Fibroblast of skin of abdomen (primary cell): ENCODE results near the gene POF1B. TPM values are rescaled to one million over a fixed set of nuclear protein-coding genes. Genes with fewer than 3 reads are reported as not detected.
"Not testable (repeated sequence)": the region's sequence is repeated elsewhere in the genome, so short reads cannot be mapped to it uniquely, and the experiment has no call there.

Experiments
- DNase-seq: peaks from one replicate; pipeline ENCODE4 v3.0.0-alpha.2; 2013
- polyA plus RNA-seq, 2 experiments: library from polyadenylated mRNA; unstranded; fragments of 120-200 nt; gene quantifications; one replicate each; pipeline ENCODE4 v1.2.1, GENCODE V29; 2013; ENCODE audit not compliant: insufficient read length in 2 of 2

POF1B gene
- polyA plus RNA-seq (2013, experiment 1 of 2; ENCODE audit: insufficient read length) = not detected
- not detected for polyA plus RNA-seq (2013, experiment 2 of 2; ENCODE audit: insufficient read length)

DNA sequence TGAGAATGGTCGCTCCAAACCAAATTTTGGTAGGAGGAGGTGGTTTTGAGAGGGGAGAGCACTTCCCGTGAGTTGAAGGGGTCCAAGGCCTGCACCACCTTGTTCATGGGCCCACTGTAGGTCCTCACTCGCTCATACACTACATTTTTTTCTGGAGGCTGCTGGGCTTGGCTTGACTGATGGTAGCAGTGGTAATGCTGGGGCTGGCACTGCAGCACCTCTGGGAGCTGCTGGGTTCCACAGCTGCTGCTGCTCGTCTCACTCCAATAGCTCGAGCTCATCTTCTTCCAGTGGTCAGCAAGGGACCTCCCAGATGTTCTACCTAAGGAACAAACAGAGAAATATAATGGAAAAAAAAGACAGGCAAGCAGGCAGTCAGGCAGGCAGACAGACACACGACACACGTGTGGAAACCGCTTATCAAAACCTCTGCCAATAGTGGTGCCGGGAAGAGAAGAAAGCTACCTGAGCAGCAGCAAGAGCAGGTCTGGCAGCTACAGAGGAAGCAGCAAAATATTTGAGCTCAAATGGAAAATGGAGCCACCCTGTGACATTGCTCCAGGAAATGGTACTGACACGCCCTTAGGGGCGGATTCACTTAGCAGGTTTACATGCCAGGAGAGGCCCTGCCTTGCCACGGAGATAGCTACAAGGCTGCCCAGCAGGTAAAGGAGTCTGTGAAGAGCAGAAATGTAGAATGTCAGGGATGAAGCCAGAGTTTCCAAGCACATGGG is at the start of gene POF1B:
Gene POF1B (minus strand): TSS at position 492 of the 734 bp plus-strand sequence. CDS start 211 bp downstream, at position 281.
- DNase-seq = no peak

DNA sequence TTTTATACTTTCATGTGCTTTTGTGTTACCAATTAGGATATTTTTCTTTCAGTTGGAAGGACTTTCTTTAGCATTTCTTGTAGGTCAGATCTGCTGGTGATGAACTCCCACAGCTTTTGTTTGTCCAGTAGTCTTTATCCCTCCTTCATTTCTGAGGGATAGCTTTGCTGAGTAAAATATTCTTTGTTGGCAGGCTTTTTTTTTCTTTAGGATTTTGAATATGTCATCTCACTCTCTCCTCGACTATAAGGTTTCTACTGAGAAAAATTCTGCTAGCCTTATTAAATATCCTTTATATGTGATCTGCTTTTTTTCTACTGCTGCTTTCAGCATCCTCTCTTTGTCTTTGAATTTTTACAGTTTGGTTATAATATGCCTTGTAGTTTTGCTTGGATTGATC is 49.6 kb upstream of the POF1B start:
- DNase-seq = no peak

GRCh38 chrX:85419293-85419692 is 39.8 kb upstream of the POF1B start:
- no peak for DNase-seq

GRCh38 chrX:85391878-85392238 is 12.4 kb upstream of the POF1B start:
- DNase-seq = no peak

DNA sequence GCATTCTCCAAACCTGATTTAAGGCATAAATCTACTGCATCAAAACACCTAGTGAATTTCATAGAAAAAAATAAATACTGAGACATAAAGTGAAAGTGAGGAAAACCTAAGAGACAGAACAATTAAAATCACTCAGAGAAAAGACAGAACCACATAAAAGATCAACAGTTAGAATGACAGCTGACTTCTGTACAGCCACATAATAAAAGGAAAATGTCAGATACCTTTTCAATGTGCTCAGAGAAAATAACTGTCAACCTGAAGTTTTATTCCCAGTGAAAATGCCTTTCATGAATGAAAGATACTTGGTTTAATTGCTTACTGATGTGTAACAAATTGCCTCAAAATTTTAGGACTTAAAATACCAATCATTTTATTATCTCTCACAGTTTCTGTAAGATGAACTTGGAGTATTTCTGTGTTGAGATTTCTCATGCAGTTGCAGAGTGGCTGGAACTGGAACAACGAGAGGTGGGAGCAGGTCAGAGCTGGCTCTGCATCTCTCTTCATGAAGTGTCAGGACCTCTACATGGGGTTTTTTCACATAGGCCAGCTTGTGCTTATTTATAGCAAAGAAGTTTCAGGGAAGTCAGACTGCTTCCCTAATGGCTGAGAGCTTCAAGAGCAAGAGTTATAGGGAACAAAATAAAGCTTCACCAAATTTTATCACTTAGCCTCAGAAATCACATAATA is 11.9 kb upstream of the POF1B start:
- DNase-seq = no peak

- no peak for DNase-seq
Observed at GRCh38 chrX:85381602-85382001, 2.1 kb upstream of the POF1B start.

DNA sequence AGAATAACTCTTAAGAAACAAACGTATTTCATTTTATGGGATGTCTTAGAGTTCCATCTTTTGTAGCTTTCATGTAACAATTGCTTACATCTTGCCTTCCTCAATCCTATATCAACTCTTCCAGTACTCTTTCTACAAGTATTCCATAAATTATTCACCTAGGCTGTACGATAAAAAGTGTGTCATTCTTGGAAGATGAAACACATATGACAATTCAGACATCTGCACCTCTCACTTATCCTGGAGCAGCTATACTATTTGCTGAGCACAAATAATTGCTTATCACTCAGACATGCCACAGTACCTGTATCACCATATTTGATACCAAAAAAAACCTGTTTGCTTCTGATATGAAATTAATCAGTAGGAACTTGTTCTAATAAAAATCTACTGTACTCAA is 1.0 kb downstream of the POF1B start:
- no peak for DNase-seq

GRCh38 chrX:85375333-85375738 is 4.1 kb downstream of the POF1B start:
- DNase-seq = no peak

- DNase-seq = no peak
Observed at GRCh38 chrX:85365370-85365995, 14.0 kb downstream of the POF1B start.

DNA sequence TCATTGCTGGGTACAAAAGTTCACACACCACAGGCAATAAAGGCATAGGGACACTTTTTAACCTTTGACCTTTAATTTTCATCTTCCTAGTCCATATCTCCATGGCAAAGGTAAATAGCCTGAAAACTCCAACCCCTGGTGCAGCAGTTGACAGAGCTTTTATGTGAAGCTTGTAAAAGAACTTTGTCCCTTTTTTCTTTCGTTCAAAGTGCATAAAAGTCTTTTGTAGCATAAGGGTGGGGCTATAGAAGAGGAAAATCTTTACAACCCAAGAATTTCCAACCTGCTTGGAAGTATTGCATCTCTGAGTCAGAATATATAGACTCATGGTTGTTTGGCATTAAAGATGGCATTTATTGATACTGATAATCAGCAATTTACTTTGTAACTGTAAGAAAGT is 20.4 kb downstream of the POF1B start:
- DNase-seq = no peak

DNA sequence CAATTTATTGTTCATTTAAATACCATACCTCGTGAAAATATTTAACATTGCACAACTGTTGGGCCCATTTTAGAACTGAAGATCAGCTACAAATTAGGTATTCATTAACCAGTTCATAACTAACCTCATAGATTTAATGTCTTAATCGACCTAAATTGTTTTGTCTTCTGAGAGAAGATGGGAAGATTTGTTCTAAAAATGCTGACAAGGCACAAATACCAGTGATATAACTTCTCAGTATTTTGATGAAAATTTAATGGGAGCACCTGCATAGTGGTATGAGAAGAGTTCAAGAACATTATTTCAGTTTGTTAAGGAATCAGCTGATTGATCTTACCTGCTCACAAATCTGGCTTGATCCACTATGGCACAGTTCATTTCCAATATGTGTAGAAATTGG is 33.9 kb downstream of the POF1B start:
- no peak for DNase-seq

- DNase-seq = no peak
Observed at GRCh38 chrX:85327060-85327333, 52.5 kb downstream of the POF1B start.

DNA sequence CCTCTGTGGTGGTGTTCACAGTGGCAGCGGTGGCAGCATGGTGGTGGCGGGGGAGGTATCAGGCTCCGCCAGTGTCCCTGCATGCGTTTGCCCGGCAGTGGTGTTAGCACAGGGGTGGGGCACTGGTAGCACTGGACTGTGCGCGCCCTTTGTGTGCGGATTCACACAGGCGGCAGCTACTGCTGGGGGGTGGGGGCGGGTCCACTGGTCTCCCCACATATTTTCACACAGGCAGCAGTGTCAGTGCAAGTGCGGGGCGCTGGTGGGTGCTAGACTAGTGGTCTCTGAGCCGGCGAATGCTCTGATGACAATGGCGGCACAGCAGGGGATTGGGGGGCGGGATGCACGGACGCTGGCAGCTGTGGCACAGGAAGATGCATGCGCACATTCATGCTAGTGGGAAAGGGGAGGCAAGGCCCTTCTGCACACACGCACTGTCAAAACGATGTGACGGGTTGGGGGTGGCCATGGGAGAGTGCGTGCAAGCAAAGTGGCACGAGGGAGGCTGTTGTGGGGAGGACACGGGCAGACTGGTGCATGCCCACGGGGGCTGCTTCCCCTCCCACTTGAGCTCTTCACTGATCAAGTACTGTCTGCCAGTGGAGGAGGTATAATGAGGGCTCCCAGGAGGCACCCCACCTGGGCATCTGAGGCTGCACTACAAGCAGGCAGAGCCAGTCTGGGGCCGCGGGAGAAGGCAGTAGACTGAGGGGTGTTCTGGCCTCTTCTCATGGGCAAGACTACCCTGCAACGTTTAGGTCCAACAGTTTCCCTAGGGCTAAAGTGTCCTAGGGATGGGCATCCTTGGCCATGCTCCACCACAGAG is 53.0 kb downstream of the POF1B start:
- DNase-seq = no peak

DNA sequence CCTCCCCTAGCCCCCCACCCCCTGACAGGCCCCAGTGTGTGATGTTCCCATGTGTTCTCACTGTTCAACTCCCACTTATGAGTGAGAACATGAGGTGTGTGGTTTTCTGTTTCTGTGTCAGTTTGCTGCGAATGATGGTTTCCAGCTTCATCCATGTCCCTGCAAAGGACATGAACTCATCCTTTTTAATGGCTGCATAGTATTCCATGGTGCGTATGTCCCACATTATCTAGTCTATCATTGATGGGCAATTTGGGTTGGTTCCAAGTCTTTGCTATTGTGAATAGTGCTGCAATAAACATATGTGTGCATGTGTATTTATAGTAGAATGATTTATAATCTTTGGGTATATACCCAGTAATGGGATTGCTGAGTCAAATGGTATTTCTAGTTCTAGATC is 68.1 kb downstream of the POF1B start:
- DNase-seq = not testable (repeated sequence)

GRCh38 chrX:85309717-85310116 is 69.7 kb downstream of the POF1B start:
- DNase-seq = no peak

GRCh38 chrX:85303544-85303943 is 75.9 kb downstream of the POF1B start:
- no peak for DNase-seq

GRCh38 chrX:85288992-85289723 is 90.3 kb downstream of the POF1B start:
- no peak for DNase-seq

- DNase-seq = not testable (repeated sequence)
Observed at GRCh38 chrX:85285286-85285685, 94.2 kb downstream of the POF1B start.

- DNase-seq = peak; percentile 18
Observed at GRCh38 chrX:85244450-85245211, 134.8 kb downstream of the POF1B start.

GRCh38 chrX:85243761-85244449 is 135.6 kb downstream of the POF1B start, which contains the start of the genes SATL1 and ZNF711:
SATL1 (minus strand) TSS chrX:85243779; CDS start chrX:85108968, 134,811 bp downstream.
ZNF711 (plus strand) TSS chrX:85243991; CDS start chrX:85247573, 3,582 bp downstream.
- DNase-seq = peak; percentile 78

DNA sequence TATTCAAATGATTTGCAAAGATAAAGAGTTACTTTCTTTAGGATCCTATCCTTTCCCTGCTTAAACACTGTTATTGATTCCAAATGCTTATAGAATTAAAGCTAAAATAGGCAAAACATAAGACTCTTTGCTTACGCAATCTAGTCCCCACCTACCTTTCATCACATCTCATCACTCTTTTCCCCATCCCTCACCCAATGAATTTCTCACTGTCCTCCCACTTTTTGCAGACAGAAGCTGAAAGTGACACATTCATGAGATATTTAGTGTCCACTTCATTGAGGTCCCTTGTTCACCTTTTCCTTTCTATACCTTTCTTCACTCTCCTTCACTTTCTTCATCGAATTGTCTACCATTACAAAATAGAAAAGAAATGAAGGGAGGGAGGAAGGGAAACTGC is 136.3 kb downstream of the POF1B start:
- peak; percentile 6 for DNase-seq
